Activated CD8-positive, alpha-beta T cell treated with anti-CD3 and anti-CD28 coated beads, Interleukin-2, amount 10 ng/mL, durations not matched to agents 7 days and 5 days (primary cell): ENCODE measurements around the gene HSF5. TPM values are rescaled to one million over a fixed set of nuclear protein-coding genes. Genes with fewer than 3 reads are reported as not detected.

Experiments
- ATAC-seq: fragments of 150-1000 bp; cut with Tn5 transposase; one replicate; pipeline ENCODE4 v1.10.0; 2021; ENCODE audit warnings: moderate library complexity
- CTCF ChIA-PET: fragments of 350-600 bp; sonication (Branson Sonifier 250); formaldehyde crosslinking; loops from one replicate; lab custom pipeline; 2021; ENCODE audit warnings: antibody characterized with exemption; lab: Charles Lee
- POLR2A ChIA-PET: fragments of 350-600 bp; sonication (Branson Sonifier 250); formaldehyde crosslinking; loops from one replicate; lab custom pipeline; 2021; ENCODE audit warnings: antibody characterized with exemption; lab: Charles Lee
- DNase-seq: peaks from one replicate; pipeline ENCODE4 v3.0.0-alpha.2; 2020
- H3K27ac Mint-ChIP-seq: one replicate; pipeline ENCODE4 v1.8.0; 2021; ENCODE audit warnings: mild to moderate bottlenecking, mixed read lengths
- H3K27me3 Mint-ChIP-seq: one replicate; pipeline ENCODE4 v1.8.0; 2021; ENCODE audit warnings: low read depth, mixed read lengths
- H3K36me3 Mint-ChIP-seq: one replicate; pipeline ENCODE4 v1.8.0; 2021; ENCODE audit warnings: low read depth, mixed read lengths
- H3K4me1 Mint-ChIP-seq: one replicate; pipeline ENCODE4 v1.8.0; 2021; ENCODE audit warnings: low read depth, mixed read lengths
- H3K4me3 Mint-ChIP-seq: one replicate; pipeline ENCODE4 v1.8.0; 2021; ENCODE audit warnings: mild to moderate bottlenecking, mixed read lengths
- H3K9me3 Mint-ChIP-seq: one replicate; pipeline ENCODE4 v1.8.0; 2022; ENCODE audit warnings: mixed read lengths; ENCODE audit not compliant: insufficient read depth
- total RNA-seq, 2 experiments: library from RNA; stranded (reverse); gene quantifications; one replicate each; pipeline ENCODE4 v1.2.3, GENCODE V29; 2021

The HSF5 gene
- total RNA-seq, 2 experiments from 2014 or later: 0.08 to 0.18 TPM

DNA sequence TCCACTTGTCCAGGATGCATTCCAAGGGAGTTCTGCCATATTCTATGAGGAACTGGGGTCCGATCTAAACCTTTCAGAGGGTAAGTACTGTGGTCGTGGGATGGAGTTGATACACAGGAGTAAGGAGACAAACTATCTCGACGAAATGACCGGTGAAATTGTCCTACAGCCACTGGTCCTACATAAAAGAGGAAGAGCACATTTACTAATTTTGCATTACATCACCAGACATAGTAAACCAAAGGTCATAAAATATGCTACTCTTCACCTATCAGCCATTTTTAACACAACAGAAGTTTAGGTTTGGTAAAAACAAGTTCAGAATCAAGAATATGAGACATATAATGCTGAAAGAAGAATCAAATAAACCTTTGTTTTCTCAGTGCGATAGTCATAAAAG, 8.1 kb downstream of the HSF5 start:
- Mint-ChIP-seq H3K4me1 (no peaks in the 10 kb centered on the region), H3K9me3 (no peaks in the 10 kb centered on the region), H3K36me3 (no peaks in the 10 kb centered on the region), H3K4me3 (no peak overlapping the region), H3K27me3 (peaks cover 4% of the 10 kb centered on the region), H3K27ac (no peak overlapping the region)
- no peak for ATAC-seq
- ChIA-PET CTCF (no interaction called here), POLR2A (no interaction called here)
- no peak for DNase-seq

DNA sequence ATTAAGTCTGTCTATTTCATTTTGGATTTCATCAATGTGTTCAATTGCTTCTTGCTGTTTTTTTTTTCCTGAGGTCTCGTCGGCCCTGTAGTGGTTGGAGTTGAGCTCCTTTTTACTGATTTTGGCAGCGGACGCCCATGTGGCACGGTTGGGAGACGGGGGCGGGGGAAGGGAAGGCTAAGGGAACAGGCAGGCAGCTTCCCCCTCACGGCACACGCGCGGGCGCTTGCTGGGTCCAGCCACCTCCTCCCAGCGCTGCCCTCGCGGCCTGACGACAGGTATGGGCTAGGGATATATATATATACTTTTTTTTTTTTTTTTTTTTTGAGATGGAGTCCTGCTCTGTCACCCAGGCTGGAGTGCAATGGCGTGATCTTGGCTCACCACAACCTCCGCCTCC, 11.4 kb downstream of the HSF5 start:
- ChIA-PET POLR2A (no interaction called here), CTCF (no interaction called here)
- DNase-seq: no peak
- H3K36me3 Mint-ChIP-seq: no peaks in the 10 kb centered on the region
- ATAC-seq: no peak
- H3K27me3 Mint-ChIP-seq: no peaks in the 10 kb centered on the region
- H3K27ac Mint-ChIP-seq: no peak overlapping the region
- no peak overlapping the region for H3K4me3 Mint-ChIP-seq
- no peaks in the 10 kb centered on the region for H3K9me3 Mint-ChIP-seq
- H3K4me1 Mint-ChIP-seq: no peaks in the 10 kb centered on the region

DNA sequence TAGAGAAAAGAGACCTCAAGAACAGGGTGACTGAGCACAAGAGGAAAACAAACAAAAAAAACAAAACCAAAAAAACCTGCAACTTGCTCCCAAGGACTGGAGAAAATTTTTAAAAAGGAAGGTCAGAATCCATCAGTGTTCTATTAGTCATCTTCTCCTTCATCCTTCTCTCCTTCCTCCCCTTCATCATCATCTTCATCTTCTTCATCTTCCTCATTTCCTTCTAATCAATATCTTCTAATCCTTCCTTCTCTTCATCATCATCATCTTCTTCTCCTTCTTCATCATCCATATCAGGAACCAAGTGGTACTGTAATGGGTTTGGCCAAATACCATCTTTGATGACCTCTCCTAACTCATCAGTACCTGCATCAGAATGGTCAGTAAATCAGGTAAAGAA, 12.2 kb downstream of the HSF5 start:
- Mint-ChIP-seq H3K4me1 (no peaks in the 10 kb centered on the region), H3K36me3 (no peaks in the 10 kb centered on the region), H3K9me3 (no peaks in the 10 kb centered on the region), H3K4me3 (no peak overlapping the region), H3K27ac (no peak overlapping the region), H3K27me3 (no peaks in the 10 kb centered on the region)
- DNase-seq (no peak), ATAC-seq (no peak)
- CTCF ChIA-PET: interaction anchor here (1.7 kb wide), 1 partner anchor 12 kb away, joined by 5 read pairs; the partner anchor contains the start of gene HSF5
- POLR2A ChIA-PET: no interaction called here

DNA sequence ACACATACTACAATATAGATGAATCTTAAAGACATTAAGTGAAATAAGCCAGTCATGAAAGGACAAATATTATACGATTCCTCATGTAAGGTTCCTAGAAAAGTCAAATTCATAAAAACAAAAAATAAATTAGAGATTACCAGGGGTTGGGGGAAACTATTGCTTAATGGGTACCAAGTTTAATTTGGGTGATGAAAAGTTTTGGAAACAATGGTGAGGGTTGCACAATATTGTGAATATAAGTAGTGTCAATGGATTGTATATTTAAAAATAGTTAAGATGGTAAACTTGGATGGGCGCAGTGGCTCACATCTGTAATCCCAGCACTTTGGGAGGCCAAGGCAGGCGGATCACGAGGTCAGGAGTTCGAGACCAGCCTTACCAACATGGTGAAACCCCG, 17.9 kb downstream of the HSF5 start:
- DNase-seq (no peak), ATAC-seq (no peak)
- no peaks in the 10 kb centered on the region for H3K36me3 Mint-ChIP-seq
- no peaks in the 10 kb centered on the region for H3K27me3 Mint-ChIP-seq
- no peak overlapping the region for H3K4me3 Mint-ChIP-seq
- POLR2A ChIA-PET: no interaction called here
- CTCF ChIA-PET: no interaction called here
- H3K9me3 Mint-ChIP-seq: no peaks in the 10 kb centered on the region
- H3K4me1 Mint-ChIP-seq: no peaks in the 10 kb centered on the region
- H3K27ac Mint-ChIP-seq: no peak overlapping the region

DNA sequence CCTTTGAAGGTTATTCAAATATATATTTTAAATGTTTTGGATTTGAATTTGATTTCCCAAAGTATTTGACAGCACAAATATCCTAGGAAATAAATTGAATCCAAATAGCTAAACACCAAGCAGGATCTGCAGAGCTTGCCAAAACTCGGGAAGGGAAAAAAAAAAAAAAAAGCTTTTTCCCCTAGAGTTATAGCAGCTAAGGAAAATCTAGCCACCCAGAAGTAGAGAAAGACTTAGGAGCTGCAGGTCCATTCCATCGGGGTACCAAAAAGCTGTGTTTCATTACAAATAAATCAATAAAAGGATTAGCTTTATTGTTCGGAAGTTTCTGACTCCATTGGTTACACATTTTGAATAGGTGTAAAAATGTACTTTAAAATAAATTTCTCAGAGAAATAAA, 19.3 kb downstream of the HSF5 start:
- no peak for DNase-seq

DNA sequence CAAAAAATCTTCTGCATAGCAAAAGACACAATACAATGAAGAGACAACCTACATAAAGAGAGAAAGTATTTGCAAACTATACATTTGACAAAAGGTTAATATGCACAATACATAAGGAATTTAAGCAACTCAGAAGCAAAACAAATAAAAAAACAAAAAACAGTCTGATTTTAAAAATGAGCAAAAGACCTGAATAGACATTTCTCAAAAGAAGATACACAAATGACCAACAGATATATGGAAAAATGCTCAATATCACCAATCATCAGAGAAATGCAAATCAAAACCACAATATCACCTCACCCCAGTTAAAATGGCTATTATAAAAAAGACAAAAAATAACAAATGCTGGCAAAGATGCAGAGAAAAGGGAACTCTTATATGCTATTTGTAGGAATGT, 32.7 kb downstream of the HSF5 start:
- no peak for DNase-seq
- Mint-ChIP-seq H3K4me3 (no peak overlapping the region), H3K27ac (no peak overlapping the region), H3K4me1 (no peaks in the 10 kb centered on the region), H3K36me3 (no peaks in the 10 kb centered on the region), H3K27me3 (no peaks in the 10 kb centered on the region), H3K9me3 (no peaks in the 10 kb centered on the region)
- CTCF ChIA-PET: no interaction called here
- ATAC-seq: no peak
- POLR2A ChIA-PET: no interaction called here

More for the DNA sequence above, 19.3 kb downstream of the HSF5 start:
- Mint-ChIP-seq H3K36me3 (no peaks in the 10 kb centered on the region), H3K4me1 (no peaks in the 10 kb centered on the region), H3K27me3 (no peaks in the 10 kb centered on the region), H3K27ac (no peak overlapping the region), H3K4me3 (no peak overlapping the region), H3K9me3 (no peaks in the 10 kb centered on the region)
- ATAC-seq: no peak
- ChIA-PET POLR2A (no interaction called here), CTCF (interaction anchor here (0.8 to 3.0 kb wide), 2 partner anchors 152 to 220 kb away, joined by 3 to 8 read pairs; no protein-coding TSS in a partner anchor)

DNA sequence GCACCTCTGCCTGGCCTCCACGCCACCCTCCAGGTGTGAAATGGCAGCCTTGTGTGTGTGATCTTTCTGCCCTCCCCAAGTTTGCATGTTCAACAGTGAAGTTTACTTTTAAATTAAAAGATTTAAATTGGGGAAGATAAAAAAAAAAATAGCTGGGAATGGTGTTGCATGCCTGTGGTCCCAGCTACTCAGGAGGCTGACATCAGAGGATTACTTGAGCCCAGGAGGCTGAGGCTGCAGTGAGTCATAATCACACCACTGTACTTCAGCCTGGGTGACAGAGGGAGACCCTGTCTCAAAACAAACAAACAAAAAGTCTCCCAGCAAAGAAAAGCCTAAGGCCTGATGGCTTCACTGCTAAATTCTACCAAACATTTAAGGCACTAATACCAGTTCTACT, 35.5 kb downstream of the HSF5 start:
- POLR2A ChIA-PET: interaction anchor here (0.5 kb wide), 1 partner anchor 1829 kb away, joined by 3 read pairs; no protein-coding TSS in a partner anchor
- Mint-ChIP-seq H3K4me3 (no peak overlapping the region), H3K4me1 (no peaks in the 10 kb centered on the region), H3K36me3 (no peaks in the 10 kb centered on the region), H3K27ac (no peak overlapping the region), H3K9me3 (no peaks in the 10 kb centered on the region), H3K27me3 (no peaks in the 10 kb centered on the region)
- ATAC-seq: no peak
- CTCF ChIA-PET: interaction anchor here (0.6 to 1.0 kb wide), 2 partner anchors 19 to 139 kb away, joined by 3 read pairs; no protein-coding TSS in a partner anchor
- DNase-seq: no peak

DNA sequence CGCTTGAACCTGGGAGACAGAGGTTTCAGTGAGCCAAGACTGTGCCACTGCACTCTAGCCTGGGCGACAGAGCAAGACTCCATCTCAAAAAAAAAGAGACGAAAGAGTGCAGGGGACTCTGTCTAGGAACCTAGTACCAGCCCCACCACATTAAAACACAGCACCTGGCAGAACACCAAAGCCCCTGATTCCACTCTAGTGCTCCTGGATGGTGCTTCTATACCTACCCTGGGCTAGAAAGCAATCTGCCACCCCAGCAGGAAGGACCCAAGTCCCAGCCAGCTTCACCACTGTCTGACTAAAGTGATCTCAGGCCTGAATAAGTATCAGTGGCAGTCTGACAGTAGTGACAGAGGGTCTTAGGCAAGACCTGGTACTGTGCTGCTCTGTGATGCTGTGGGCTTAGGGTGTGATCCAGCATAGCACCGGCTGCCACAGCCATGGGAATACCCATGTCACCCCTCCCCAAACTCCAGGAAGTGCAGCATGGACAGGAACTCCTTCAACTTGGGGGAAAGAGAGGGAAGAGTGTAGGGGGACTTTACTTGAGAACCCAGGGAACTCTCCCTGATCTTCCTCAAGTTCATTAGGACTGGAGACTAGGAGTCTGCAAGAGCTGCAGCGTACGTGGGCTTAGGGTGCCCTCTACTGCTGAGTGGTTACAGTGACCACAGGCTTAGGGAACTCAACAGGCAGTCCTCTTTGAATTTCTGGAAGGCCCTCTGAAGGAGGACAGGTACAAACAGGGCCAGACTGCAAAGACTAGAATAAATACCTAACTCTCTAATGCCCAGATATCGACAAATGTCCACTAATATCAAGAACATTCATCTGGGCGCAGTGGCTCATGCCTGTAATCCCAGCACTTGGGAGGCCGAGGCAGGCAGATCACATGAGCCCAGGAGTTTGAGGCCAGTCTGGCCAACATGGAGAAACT, 40.9 kb downstream of the HSF5 start:
- Mint-ChIP-seq H3K4me3 (no peak overlapping the region), H3K9me3 (no peaks in the 10 kb centered on the region), H3K36me3 (no peaks in the 10 kb centered on the region), H3K27me3 (no peaks in the 10 kb centered on the region), H3K27ac (no peak overlapping the region), H3K4me1 (peaks cover 4% of the 10 kb centered on the region)
- ChIA-PET CTCF (interaction anchor here (1.0 to 6.4 kb wide), 14 partner anchors 8 to 253 kb away, joined by 3 to 70 read pairs (median 4); partner anchors contain the start of genes HSF5, RNF43 and SUPT4H1), POLR2A (interaction anchor here (0.6 to 1.1 kb wide), 4 partner anchors 30 to 842 kb away, joined by 3 to 6 read pairs (median 4); partner anchors contain the start of genes RNF43 and SUPT4H1)
- ATAC-seq: peak; percentile 95
- DNase-seq: peak; percentile 84

DNA sequence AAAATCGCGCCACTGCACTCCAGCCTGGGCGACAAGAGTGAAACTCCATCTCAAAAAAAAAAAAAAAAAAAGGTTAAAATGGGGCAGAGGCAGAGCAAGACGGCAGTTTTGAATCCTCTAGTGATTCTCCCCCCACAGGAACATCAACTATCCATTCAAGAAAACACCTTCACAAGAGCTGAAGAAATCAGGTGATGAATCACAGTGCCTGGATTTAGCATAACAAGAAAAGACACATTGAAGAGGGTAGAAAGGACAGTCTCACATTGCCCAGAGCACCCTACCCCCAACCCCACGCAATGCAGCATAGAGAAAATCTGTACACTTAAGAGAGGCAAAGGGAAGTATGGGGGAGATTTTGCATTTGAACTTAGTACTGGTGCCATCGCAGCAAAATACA, 42.1 kb downstream of the HSF5 start:
- no peak for ATAC-seq

DNA sequence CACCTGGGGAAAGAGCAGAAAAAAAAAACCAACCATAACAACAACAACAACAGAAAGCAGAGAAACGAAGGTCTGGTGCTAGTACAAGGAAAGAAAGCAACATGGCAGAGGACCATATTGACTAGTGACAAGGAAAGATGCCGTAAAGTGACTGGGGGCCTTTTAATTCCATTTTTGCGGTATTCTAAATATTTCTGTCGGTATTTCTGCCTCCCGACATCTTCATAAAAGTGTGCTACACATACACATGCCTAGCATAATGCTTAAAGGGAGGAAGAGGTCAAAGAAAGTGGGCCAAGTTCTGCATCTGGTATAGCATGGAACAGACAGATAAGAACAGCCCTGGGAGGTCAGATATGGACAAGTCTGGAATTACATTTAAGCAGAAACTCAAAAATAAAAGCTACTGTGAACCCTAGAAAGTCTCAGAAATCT, 51.4 kb downstream of the HSF5 start:
- CTCF ChIA-PET: interaction anchor here (1.1 to 8.7 kb wide), 4 partner anchors 11 to 120 kb away, joined by 3 to 57 read pairs (median 4); partner anchors contain the start of genes HSF5 and RNF43
- ATAC-seq (no peak), DNase-seq (no peak)
- Mint-ChIP-seq H3K27me3 (peaks cover 2% of the 10 kb centered on the region), H3K4me3 (no peak overlapping the region), H3K27ac (no peak overlapping the region), H3K4me1 (no peaks in the 10 kb centered on the region), H3K36me3 (no peaks in the 10 kb centered on the region), H3K9me3 (no peaks in the 10 kb centered on the region)
- POLR2A ChIA-PET: no interaction called here

More for the DNA sequence above, 42.1 kb downstream of the HSF5 start:
- ChIA-PET POLR2A (interaction anchor here (0.9 to 1.1 kb wide), 2 partner anchors 93 to 114 kb away, joined by 4 to 6 read pairs; partner anchors contain the start of gene SUPT4H1), CTCF (interaction anchor here (0.6 to 6.4 kb wide), 5 partner anchors 29 to 160 kb away, joined by 3 to 70 read pairs (median 7); partner anchors contain the start of genes HSF5 and RNF43)
- H3K4me3 Mint-ChIP-seq: no peak overlapping the region
- peaks cover 4% of the 10 kb centered on the region for H3K4me1 Mint-ChIP-seq
- H3K36me3 Mint-ChIP-seq: no peaks in the 10 kb centered on the region
- no peaks in the 10 kb centered on the region for H3K27me3 Mint-ChIP-seq
- H3K9me3 Mint-ChIP-seq: no peaks in the 10 kb centered on the region
- DNase-seq: no peak
- no peak overlapping the region for H3K27ac Mint-ChIP-seq

DNA sequence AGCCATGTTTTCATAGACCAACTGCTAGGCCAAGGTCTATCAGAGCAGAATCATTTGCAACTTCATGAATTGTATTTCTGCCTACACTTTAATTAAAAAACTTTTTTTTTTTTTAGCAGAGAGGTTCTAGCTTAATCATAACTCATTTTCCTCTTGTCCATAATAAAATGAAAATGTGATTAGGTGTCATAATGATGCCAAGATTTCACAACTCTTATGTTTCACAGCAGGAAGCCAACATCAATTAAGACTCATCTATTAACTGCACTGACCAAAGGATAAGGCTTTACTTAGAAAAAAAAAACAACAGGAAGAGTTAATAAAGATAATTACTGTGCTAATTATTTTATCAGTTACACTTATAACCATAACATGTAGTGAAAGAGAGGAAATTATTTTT, 52.0 kb downstream of the HSF5 start:
- Mint-ChIP-seq H3K9me3 (no peaks in the 10 kb centered on the region), H3K4me1 (no peaks in the 10 kb centered on the region), H3K4me3 (no peak overlapping the region), H3K27ac (no peak overlapping the region), H3K27me3 (peaks cover 2% of the 10 kb centered on the region), H3K36me3 (no peaks in the 10 kb centered on the region)
- ChIA-PET POLR2A (no interaction called here), CTCF (interaction anchor here (1.3 to 8.7 kb wide), 2 partner anchors 19 to 119 kb away, joined by 4 to 57 read pairs; partner anchors contain the start of gene RNF43)
- no peak for ATAC-seq
- DNase-seq: no peak
